HG03103 (cell line): ENCODE measurements around the gene RPS6KA3.
A peak's percentile ranks its signal among the peaks of the same experiment; 100 is the strongest.
"Not testable (repeated sequence)": the region's sequence is repeated elsewhere in the genome, so short reads cannot be mapped to it uniquely, and the experiment has no call there.

Experiments used
- ATAC-seq: cut with Tn5 transposase; IDR thresholded peaks from one replicate; pipeline ENCODE4 v1.9.1; 2021; ENCODE audit warnings: low read depth; ENCODE audit not compliant: unreplicated experiment

Gene RPS6KA3

GRCh38 chrX:20224814-20225487 lies 41.8 kb downstream of the RPS6KA3 start:
- ATAC-seq, result peak; percentile 80

GRCh38 chrX:20221902-20222301 lies 44.8 kb downstream of the RPS6KA3 start:
- ATAC-seq, result no peak

- ATAC-seq, result no peak
These were observed 47.7 kb downstream of the RPS6KA3 start for GRCh38 chrX:20218836-20219505.

GRCh38 chrX:20217906-20218305 lies 48.8 kb downstream of the RPS6KA3 start:
- no peak for ATAC-seq

GRCh38 chrX:20217271-20217670 lies 49.4 kb downstream of the RPS6KA3 start:
- ATAC-seq, result no peak

- no peak for ATAC-seq
These were observed 51.1 kb downstream of the RPS6KA3 start for GRCh38 chrX:20215565-20215964.

- peak; percentile 76 for ATAC-seq
These were observed 54.1 kb downstream of the RPS6KA3 start for GRCh38 chrX:20212486-20213089.

- ATAC-seq, result no peak
These were observed 55.4 kb downstream of the RPS6KA3 start for GRCh38 chrX:20211261-20211786.

- ATAC-seq, result peak; percentile 97
These were observed 60.6 kb downstream of the RPS6KA3 start for GRCh38 chrX:20205927-20206708.

GRCh38 chrX:20204351-20204750 lies 62.4 kb downstream of the RPS6KA3 start:
- ATAC-seq, result no peak

GRCh38 chrX:20197641-20198210 lies 69.0 kb downstream of the RPS6KA3 start:
- no peak for ATAC-seq

- no peak for ATAC-seq
These were observed 77.5 kb downstream of the RPS6KA3 start for GRCh38 chrX:20189171-20189570.

GRCh38 chrX:20181598-20182329 lies 84.9 kb downstream of the RPS6KA3 start:
- no peak for ATAC-seq

- ATAC-seq, result no peak
These were observed 89.6 kb downstream of the RPS6KA3 start for GRCh38 chrX:20177093-20177492.

GRCh38 chrX:20173856-20174255 lies 92.9 kb downstream of the RPS6KA3 start:
- ATAC-seq, result no peak

GRCh38 chrX:20173313-20173712 lies 93.4 kb downstream of the RPS6KA3 start:
- ATAC-seq, result no peak

- no peak for ATAC-seq
These were observed 94.8 kb downstream of the RPS6KA3 start for GRCh38 chrX:20171887-20172286.

- not testable (repeated sequence) for ATAC-seq
These were observed 104.2 kb downstream of the RPS6KA3 start for GRCh38 chrX:20162516-20162915.

GRCh38 chrX:20159797-20160385 lies 106.8 kb downstream of the RPS6KA3 start:
- ATAC-seq, result no peak
